GM12878 (cell line): ENCODE measurements around the gene ZCCHC24. TPM values are rescaled to one million over a fixed set of nuclear protein-coding genes. Genes with fewer than 3 reads are reported as not detected.

Experiments used
- ATAC-seq: fragments of 200-7000 bp; cut with Tn5 transposase; 3 replicates; pipeline ENCODE4 v1.9.1; 2020; ENCODE audit warnings: mild to moderate bottlenecking, moderate library complexity
- BruUV-seq: library from RNA; stranded (reverse); fragments of 400-500 nt; replicated peaks from 2 replicates; lab custom pipeline; 2021; lab: Mats Ljungman, UMichigan
- CTCF ChIA-PET: fragments of 300-600 bp; sonication (Branson Sonifier 250); formaldehyde crosslinking; extraction: SDS; loops from one replicate; lab custom pipeline; 2021; ENCODE audit warnings: inconsistent platforms; lab: Yijun Ruan, JAX
- POLR2A ChIA-PET: fragments of 350-600 bp; formaldehyde crosslinking; extraction: SDS; loops from one replicate; lab custom pipeline; 2021; ENCODE audit warnings: inconsistent platforms; lab: Charles Lee
- RAD21 ChIA-PET: fragments of 300-600 bp; sonication (Branson Sonifier 250); formaldehyde crosslinking; loops from one replicate; lab custom pipeline; 2023; ENCODE audit warnings: antibody characterized with exemption; ENCODE audit not compliant: unreplicated experiment; lab: Charles Lee
- SMC1A ChIA-PET: fragments of 300-600 bp; sonication (Branson Sonifier 250); formaldehyde crosslinking; loops from one replicate; lab custom pipeline; 2023; ENCODE audit not compliant: unreplicated experiment, uncharacterized antibody; lab: Charles Lee
- DNase-seq: peaks from one replicate; pipeline ENCODE4 v3.0.0-alpha.2; 2011; ENCODE audit warnings: low read depth, low spot score
- FAIRE-seq: peaks from 3 replicates; lab custom pipeline; 2011; peaks lifted over from hg19 to GRCh38; lab: Jason Lieb, UNC
- H2AFZ ChIP-seq: 2 replicates; pipeline ENCODE4 v1.6.0; 2011; ENCODE audit warnings: low read depth, low read length, control low read depth; ENCODE audit not compliant: control insufficient read depth
- H3K27ac ChIP-seq: 2 replicates; pipeline ENCODE4 v1.5.1; 2011; ENCODE audit warnings: control low read depth; ENCODE audit not compliant: control insufficient read depth, insufficient read depth
- H3K27me3 ChIP-seq, 2 experiments: replicated peaks in 1 of 2; 2 replicates each; pipeline versions ENCODE4 v1.6.0 to v1.6.1; 2011; ENCODE audit warnings: low read length in 1 of 2; ENCODE audit not compliant: control insufficient read depth in 2 of 2, insufficient read depth in 2 of 2
- H3K36me3 ChIP-seq, 2 experiments: 2 replicates each; pipeline ENCODE4 v1.5.1; 2011; ENCODE audit warnings: low read length in 1 of 2; ENCODE audit not compliant: control insufficient read depth in 2 of 2, insufficient read depth in 2 of 2
- H3K4me1 ChIP-seq: 2 replicates; pipeline ENCODE4 v1.6.1; 2011; ENCODE audit warnings: mild to moderate bottlenecking, low read length, moderate library complexity, mixed read lengths; ENCODE audit not compliant: control insufficient read depth, insufficient read depth
- H3K4me2 ChIP-seq: 2 replicates; pipeline ENCODE4 v1.6.0; 2011; ENCODE audit warnings: control low read depth; ENCODE audit not compliant: control insufficient read depth, insufficient read depth
- H3K4me3 ChIP-seq: fragments of 200-600 bp; sonication (generic); 2 replicates; pipeline ENCODE4 v1.5.1; 2016
- H3K79me2 ChIP-seq: 2 replicates; pipeline ENCODE4 v1.6.0; 2011; ENCODE audit warnings: low read length; ENCODE audit not compliant: control insufficient read depth, insufficient read depth
- H3K9ac ChIP-seq: 2 replicates; pipeline ENCODE4 v1.8.0; 2011; ENCODE audit warnings: low read length, control low read depth, mixed read lengths; ENCODE audit not compliant: control insufficient read depth, insufficient read depth
- H3K9me3 ChIP-seq: replicated peaks from 3 replicates; pipeline ENCODE4 v1.5.1; 2011; ENCODE audit warnings: mild to moderate bottlenecking, low read length; ENCODE audit not compliant: control insufficient read depth, insufficient read depth
- H4K20me1 ChIP-seq: 2 replicates; pipeline ENCODE4 v1.6.0; 2011; ENCODE audit not compliant: control insufficient read depth, insufficient read depth
- BCL11A ChIP-seq: IDR thresholded peaks from 2 replicates; pipeline ENCODE4 v1.6.1; 2011; ENCODE audit warnings: low read depth, low read length
- CEBPB ChIP-seq, 2 experiments: fragments of 150-350 bp in 1 of 2; IDR thresholded peaks; 2 replicates each; pipeline ENCODE4 v1.6.1; 2012 to 2014; ENCODE audit warnings: low read depth in 2 of 2, low read length in 2 of 2, borderline replicate concordance in 1 of 2, inconsistent platforms in 1 of 2
- CREB1 ChIP-seq: IDR thresholded peaks from 2 replicates; pipeline ENCODE4 v1.6.1; 2012; ENCODE audit warnings: low read depth, mild to moderate bottlenecking, inconsistent platforms
- GABPA ChIP-seq: IDR thresholded peaks from 2 replicates; pipeline ENCODE4 v1.6.1; 2014; ENCODE audit warnings: antibody characterized with exemption, low read depth, mild to moderate bottlenecking, inconsistent platforms
- HDAC6 ChIP-seq: fragments of 200-600 bp; sonication (generic); IDR thresholded peaks from one replicate; pipeline ENCODE4 v1.8.0; 2017; ENCODE audit warnings: antibody characterized with exemption; ENCODE audit not compliant: unreplicated experiment
- NBN ChIP-seq: fragments of 450-650 bp; IDR thresholded peaks from 2 replicates; pipeline ENCODE4 v1.6.1; 2016
- NFYA ChIP-seq: IDR thresholded peaks from 2 replicates; pipeline ENCODE4 v1.6.1; 2011; ENCODE audit warnings: low read depth, mild to moderate bottlenecking, low read length, improper control_type of control experiment, borderline replicate concordance
- RB1 ChIP-seq: fragments of 450-650 bp; formaldehyde crosslinking; IDR thresholded peaks from 2 replicates; pipeline ENCODE4 v1.6.1; 2017; ENCODE audit warnings: mild to moderate bottlenecking, borderline replicate concordance
- ZNF217 ChIP-seq: fragments of 450-650 bp; IDR thresholded peaks from 2 replicates; pipeline ENCODE4 v1.6.1; 2017; ENCODE audit warnings: antibody characterized with exemption, mild to moderate bottlenecking
- ZNF622 ChIP-seq: fragments of 450-650 bp; IDR thresholded peaks from 2 replicates; pipeline ENCODE4 v1.6.1; 2017; ENCODE audit warnings: mild to moderate bottlenecking, inconsistent platforms
- ZZZ3 ChIP-seq: IDR thresholded peaks from 2 replicates; pipeline ENCODE4 v1.6.1; 2011; ENCODE audit warnings: low read depth; ENCODE audit not compliant: control insufficient read depth, insufficient read length
- WGBS: methylation state at CpG from one replicate; pipeline ENCODE4 v1.1.6; 2016; ENCODE audit warnings: low lambda C conversion rate; ENCODE audit not compliant: insufficient replicate concordance, insufficient coverage; ENCODE audit errors: missing lambda C conversion rate; 5-methylcytosine and 5-hydroxymethylcytosine counted together
- in situ Hi-C: fragments of 300-500 bp; cut with MboI; formaldehyde crosslinking; loops from 9 replicates; pipeline ENCODE4 v1.14.3; 2018; ENCODE audit warnings: mixed read lengths
- intact Hi-C: fragments of 100-400 bp; cut with micrococcal nuclease; formaldehyde crosslinking; loops from one replicate; pipeline ENCODE4 v1.14.2; 2022; ENCODE audit not compliant: unreplicated experiment
- polyA plus RNA-seq, 11 experiments: library from polyadenylated mRNA; depleted of rRNA in 4 of 11; unstranded in 6 of 11; stranded (reverse) in 5 of 11; fragments of >200 nt; fragmentation: Nextera tagmentation in 4 of 11; fragmentation: Illumina TruSeq in 1 of 11; extraction: Ambion mirVana in 4 of 11; extraction: Trizol in 1 of 11; gene quantifications; 1 replicate in 1 of 11; 2 replicates in 10 of 11; pipeline versions ENCODE4 v1.2.1 to v1.2.3, GENCODE V29; 2011 to 2016; ENCODE audit warnings: inconsistent platforms in 2 of 11, missing spikeins in 2 of 11, low read depth in 1 of 11
- total RNA-seq, 4 experiments: library from RNA; depleted of rRNA in 3 of 4; stranded (reverse); fragments of >200 nt in 3 of 4; fragmentation: Illumina TruSeq in 1 of 4; extraction: Trizol in 1 of 4; gene quantifications; 2 replicates each; pipeline versions ENCODE4 v1.2.1 to v1.2.3, GENCODE V29; 2013 to 2021
- TF ChIP-seq, protein P1 (sequence below): fragments of 450-650 bp; formaldehyde crosslinking; IDR thresholded peaks from 2 replicates; pipeline ENCODE4 v1.4.0; 2022; ENCODE audit warnings: mild to moderate bottlenecking, moderate library complexity
- TF ChIP-seq, protein P2 (sequence below): fragments of 450-650 bp; formaldehyde crosslinking; IDR thresholded peaks from 2 replicates; pipeline ENCODE4 v1.4.0; 2020; ENCODE audit warnings: mild to moderate bottlenecking, moderate library complexity
- TF ChIP-seq, protein P3 (sequence below): IDR thresholded peaks from 2 replicates; pipeline ENCODE4 v1.6.1; 2011; ENCODE audit warnings: low read depth, low read length, improper control_type of control experiment, borderline replicate concordance
- TF ChIP-seq, protein P4 (sequence below): IDR thresholded peaks from 2 replicates; pipeline ENCODE4 v1.6.1; 2012; ENCODE audit warnings: low read depth, low read length, improper control_type of control experiment

Gene ZCCHC24
- total and polyA plus RNA-seq, 10 of the 15 experiments (the other 5 are each of a cell fraction or from before 2014, with no cell fraction given): 0.02 to 0.62 (median 0.04) TPM; not detected in 4

DNA sequence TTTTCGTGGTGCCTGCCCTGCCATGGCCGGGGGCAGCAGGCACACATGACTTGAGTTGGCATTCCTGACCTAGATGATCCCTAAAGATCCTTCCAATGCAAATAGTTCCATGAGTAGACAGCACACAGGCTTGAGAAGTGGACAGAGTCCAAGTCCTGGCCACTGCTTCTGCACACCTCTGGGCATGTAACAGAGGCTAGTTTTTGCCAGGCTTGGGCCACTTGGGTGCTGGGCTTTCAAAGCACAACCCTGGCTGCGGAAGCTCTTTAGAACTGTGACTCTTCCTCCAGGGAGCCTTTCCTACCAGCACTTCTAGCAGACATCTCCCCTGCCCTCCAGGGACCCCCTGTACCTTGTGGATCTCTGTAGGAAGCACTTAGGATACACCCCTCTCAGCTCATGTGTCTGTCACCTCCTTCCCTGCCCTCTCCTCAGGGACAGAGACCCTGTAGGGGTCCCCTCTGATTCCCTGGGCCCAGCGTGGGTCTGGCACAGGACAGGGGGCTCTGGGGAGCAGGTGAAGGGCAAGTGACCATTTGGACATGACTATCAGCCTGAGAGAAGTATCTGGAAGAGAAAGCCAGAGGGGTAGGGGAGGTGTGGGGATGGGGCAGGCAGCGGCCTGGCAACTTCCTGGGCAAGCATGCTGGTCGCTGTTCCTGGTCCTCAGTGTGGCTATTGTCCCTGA is 36.2 kb downstream of the ZCCHC24 start:
- in situ Hi-C loops: no loop called here
- TF ChIP-seq ZNF217: no peak
- no peak for TF ChIP-seq CREB1
- TF ChIP-seq, protein P1, sequence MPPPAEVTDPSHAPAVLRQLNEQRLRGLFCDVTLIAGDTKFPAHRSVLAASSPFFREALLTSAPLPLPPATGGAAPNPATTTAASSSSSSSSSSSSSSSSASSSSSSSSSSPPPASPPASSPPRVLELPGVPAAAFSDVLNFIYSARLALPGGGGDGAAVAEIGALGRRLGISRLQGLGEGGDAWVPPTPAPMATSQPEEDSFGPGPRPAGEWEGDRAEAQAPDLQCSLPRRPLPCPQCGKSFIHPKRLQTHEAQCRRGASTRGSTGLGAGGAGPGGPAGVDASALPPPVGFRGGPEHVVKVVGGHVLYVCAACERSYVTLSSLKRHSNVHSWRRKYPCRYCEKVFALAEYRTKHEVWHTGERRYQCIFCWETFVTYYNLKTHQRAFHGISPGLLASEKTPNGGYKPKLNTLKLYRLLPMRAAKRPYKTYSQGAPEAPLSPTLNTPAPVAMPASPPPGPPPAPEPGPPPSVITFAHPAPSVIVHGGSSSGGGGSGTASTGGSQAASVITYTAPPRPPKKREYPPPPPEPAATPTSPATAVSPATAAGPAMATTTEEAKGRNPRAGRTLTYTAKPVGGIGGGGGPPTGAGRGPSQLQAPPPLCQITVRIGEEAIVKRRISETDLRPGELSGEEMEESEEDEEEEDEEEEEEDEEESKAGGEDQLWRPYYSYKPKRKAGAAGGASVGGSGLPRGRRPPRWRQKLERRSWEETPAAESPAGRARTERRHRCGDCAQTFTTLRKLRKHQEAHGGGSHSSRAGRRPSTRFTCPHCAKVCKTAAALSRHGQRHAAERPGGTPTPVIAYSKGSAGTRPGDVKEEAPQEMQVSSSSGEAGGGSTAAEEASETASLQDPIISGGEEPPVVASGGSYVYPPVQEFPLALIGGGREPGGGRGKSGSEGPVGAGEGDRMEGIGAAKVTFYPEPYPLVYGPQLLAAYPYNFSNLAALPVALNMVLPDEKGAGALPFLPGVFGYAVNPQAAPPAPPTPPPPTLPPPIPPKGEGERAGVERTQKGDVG (CRISPR knock-in tag): no peak
- no peak for TF ChIP-seq HDAC6
- no peak for TF ChIP-seq RB1
- TF ChIP-seq ZZZ3: no peak
- TF ChIP-seq ZNF622: no peak
- TF ChIP-seq, protein P2, sequence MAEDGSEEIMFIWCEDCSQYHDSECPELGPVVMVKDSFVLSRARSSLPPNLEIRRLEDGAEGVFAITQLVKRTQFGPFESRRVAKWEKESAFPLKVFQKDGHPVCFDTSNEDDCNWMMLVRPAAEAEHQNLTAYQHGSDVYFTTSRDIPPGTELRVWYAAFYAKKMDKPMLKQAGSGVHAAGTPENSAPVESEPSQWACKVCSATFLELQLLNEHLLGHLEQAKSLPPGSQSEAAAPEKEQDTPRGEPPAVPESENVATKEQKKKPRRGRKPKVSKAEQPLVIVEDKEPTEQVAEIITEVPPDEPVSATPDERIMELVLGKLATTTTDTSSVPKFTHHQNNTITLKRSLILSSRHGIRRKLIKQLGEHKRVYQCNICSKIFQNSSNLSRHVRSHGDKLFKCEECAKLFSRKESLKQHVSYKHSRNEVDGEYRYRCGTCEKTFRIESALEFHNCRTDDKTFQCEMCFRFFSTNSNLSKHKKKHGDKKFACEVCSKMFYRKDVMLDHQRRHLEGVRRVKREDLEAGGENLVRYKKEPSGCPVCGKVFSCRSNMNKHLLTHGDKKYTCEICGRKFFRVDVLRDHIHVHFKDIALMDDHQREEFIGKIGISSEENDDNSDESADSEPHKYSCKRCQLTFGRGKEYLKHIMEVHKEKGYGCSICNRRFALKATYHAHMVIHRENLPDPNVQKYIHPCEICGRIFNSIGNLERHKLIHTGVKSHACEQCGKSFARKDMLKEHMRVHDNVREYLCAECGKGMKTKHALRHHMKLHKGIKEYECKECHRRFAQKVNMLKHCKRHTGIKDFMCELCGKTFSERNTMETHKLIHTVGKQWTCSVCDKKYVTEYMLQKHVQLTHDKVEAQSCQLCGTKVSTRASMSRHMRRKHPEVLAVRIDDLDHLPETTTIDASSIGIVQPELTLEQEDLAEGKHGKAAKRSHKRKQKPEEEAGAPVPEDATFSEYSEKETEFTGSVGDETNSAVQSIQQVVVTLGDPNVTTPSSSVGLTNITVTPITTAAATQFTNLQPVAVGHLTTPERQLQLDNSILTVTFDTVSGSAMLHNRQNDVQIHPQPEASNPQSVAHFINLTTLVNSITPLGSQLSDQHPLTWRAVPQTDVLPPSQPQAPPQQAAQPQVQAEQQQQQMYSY (CRISPR knock-in tag): no peak
- no peak for TF ChIP-seq NBN
- no peak for TF ChIP-seq BCL11A
- no peak for TF ChIP-seq GABPA
- TF ChIP-seq, protein P3, sequence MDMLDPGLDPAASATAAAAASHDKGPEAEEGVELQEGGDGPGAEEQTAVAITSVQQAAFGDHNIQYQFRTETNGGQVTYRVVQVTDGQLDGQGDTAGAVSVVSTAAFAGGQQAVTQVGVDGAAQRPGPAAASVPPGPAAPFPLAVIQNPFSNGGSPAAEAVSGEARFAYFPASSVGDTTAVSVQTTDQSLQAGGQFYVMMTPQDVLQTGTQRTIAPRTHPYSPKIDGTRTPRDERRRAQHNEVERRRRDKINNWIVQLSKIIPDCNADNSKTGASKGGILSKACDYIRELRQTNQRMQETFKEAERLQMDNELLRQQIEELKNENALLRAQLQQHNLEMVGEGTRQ: no peak
- no peak for TF ChIP-seq NFYA
- TF ChIP-seq CEBPB (IDR thresholded peaks at IDR 0.05; ENCODE audit: borderline replicate concordance in 1 of 2, low read depth in 2 of 2, low read length in 2 of 2): no peak
- TF ChIP-seq, protein P4, sequence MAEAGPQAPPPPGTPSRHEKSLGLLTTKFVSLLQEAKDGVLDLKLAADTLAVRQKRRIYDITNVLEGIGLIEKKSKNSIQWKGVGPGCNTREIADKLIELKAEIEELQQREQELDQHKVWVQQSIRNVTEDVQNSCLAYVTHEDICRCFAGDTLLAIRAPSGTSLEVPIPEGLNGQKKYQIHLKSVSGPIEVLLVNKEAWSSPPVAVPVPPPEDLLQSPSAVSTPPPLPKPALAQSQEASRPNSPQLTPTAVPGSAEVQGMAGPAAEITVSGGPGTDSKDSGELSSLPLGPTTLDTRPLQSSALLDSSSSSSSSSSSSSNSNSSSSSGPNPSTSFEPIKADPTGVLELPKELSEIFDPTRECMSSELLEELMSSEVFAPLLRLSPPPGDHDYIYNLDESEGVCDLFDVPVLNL: no peak
- no peaks in the 10 kb centered on the region for H3K79me2 ChIP-seq
- H2AFZ ChIP-seq: no peak overlapping the region
- no peaks in the 10 kb centered on the region; a peak in 1 of 4 replicates for H3K27me3 ChIP-seq
- ChIA-PET SMC1A (no interaction called here), POLR2A (no interaction called here), RAD21 (no interaction called here), CTCF (interaction anchor here (1.6 kb wide), 1 partner anchor 60 kb away, joined by 3 read pairs; no protein-coding TSS in a partner anchor)
- H3K4me1 ChIP-seq: peaks cover 6% of the 10 kb centered on the region
- intact Hi-C loops: no loop called here
- H3K27ac ChIP-seq: no peak overlapping the region
- no peak for FAIRE-seq
- ATAC-seq: no peak
- no peaks in the 10 kb centered on the region for H4K20me1 ChIP-seq
- no TSS peak for BruUV-seq
- H3K4me2 ChIP-seq: no peak overlapping the region
- no peak overlapping the region for H3K9ac ChIP-seq
- 17% methylated on average over 6 of the region's 6 CpGs for WGBS
- H3K36me3 ChIP-seq: no peaks in the 10 kb centered on the region
- H3K9me3 ChIP-seq: no peaks in the 10 kb centered on the region
- no peak for DNase-seq
- H3K4me3 ChIP-seq: no peak overlapping the region
